H1 (cell line): ENCODE measurements around the gene ADCY3.

Source experiments
- CHD2 ChIP-seq: IDR thresholded peaks from 2 replicates; pipeline ENCODE4 v1.6.1; 2012; ENCODE audit warnings: low read length, improper control_type of control experiment
- EZH2 ChIP-seq: fragments of 200-600 bp; sonication (generic); IDR thresholded peaks from 2 replicates; pipeline ENCODE4 v1.7.1; 2012; ENCODE audit warnings: low read depth, mild to moderate bottlenecking, moderate library complexity, low read length, inconsistent platforms; ENCODE audit not compliant: severe bottlenecking
- FOSL1 ChIP-seq: IDR thresholded peaks from 2 replicates; pipeline ENCODE4 v1.6.1; 2011; ENCODE audit warnings: mild to moderate bottlenecking, low read depth, low read length, moderate library complexity; ENCODE audit not compliant: insufficient read depth
- JUND ChIP-seq: IDR thresholded peaks from 2 replicates; pipeline ENCODE4 v1.6.1; 2011; ENCODE audit warnings: mild to moderate bottlenecking, improper control_type of control experiment, low read length
- POLR2A ChIP-seq, 2 experiments: IDR thresholded peaks; 1 replicate in 1 of 2; 2 replicates in 1 of 2; pipeline ENCODE4 v1.6.1; 2011; ENCODE audit warnings: low read depth in 2 of 2, low read length in 2 of 2, mild to moderate bottlenecking in 2 of 2; ENCODE audit errors: control extremely low read depth in 1 of 2
- RAD21 ChIP-seq, 2 experiments: IDR thresholded peaks in 1 of 2; conservative IDR thresholded peaks in 1 of 2; 2 replicates each; pipeline ENCODE4 v1.6.1; 2011; ENCODE audit warnings: low read depth in 2 of 2, low read length in 2 of 2, improper control_type of control experiment in 1 of 2, inconsistent platforms in 1 of 2, mild to moderate bottlenecking in 1 of 2, moderate library complexity in 1 of 2
- SP1 ChIP-seq: IDR thresholded peaks from 2 replicates; pipeline ENCODE4 v1.6.1; 2011; ENCODE audit warnings: low read depth, low read length

GRCh38 chr2:24793761-24794435 lies 126.1 kb downstream of the ADCY3 start:
- TF ChIP-seq SP1 (no peak), FOSL1 (no peak), JUND (no peak), EZH2 (no peak), POLR2A (IDR thresholded peaks at IDR 0.05; ENCODE audit: control extremely low read depth in 1 of 2, low read depth in 2 of 2, low read length in 2 of 2) (no peak), RAD21 (IDR thresholded peaks at IDR 0.05 in 1 of 2, conservative IDR thresholded peaks at IDR 0.05 in 1 of 2; ENCODE audit: low read depth in 2 of 2, low read length in 2 of 2) (no peak), CHD2 (no peak)
